Right renal cortex interstitium (tissue), 3 donors: ENCODE results near the gene MMP17. TPM values are rescaled to one million over a fixed set of nuclear protein-coding genes. Genes with fewer than 3 reads are reported as not detected.

Source experiments
- DNase-seq, 3 donors: peaks; one replicate each; pipeline ENCODE4 v3.0.0-alpha.2; 2013; ENCODE audit warnings: low read depth in 3 of 3, low spot score in 2 of 3
- polyA plus RNA-seq, 3 donors: library from polyadenylated mRNA; unstranded; fragments of 120-200 nt; gene quantifications; one replicate each; pipeline ENCODE4 v1.2.1, GENCODE V29; 2013; ENCODE audit not compliant: insufficient read length in 3 of 3

Gene MMP17
- under 1 TPM; 0.53 to 0.75 (median 0.72) TPM for polyA plus RNA-seq

DNA sequence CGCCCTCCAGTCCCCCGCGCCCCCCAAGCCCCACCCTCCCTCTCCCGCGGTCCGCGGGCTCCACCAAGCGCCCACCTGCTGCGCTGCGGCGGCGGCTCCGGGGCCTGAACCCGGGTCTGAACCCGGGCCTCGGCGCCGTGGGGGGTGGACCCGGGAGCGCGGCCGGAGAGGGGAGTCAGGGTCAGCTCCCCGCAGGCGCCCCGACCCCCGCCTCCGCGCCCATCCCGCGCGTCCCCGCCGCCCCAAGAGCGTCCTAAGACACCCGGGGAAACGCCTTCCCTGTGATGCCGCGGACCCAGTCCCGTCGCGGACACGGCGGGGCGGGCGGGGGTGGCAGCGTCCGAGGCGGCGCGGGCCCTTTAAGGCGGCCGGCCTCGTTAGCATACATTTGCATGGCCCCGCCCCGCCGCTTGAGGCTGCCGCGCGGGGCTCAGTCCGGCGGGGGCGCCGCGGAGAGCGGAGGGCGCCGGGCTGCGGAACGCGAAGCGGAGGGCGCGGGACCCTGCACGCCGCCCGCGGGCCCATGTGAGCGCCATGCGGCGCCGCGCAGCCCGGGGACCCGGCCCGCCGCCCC lies at the start of gene MMP17:
TSS of gene MMP17 (plus strand) at position 433 of the 574 bp plus-strand sequence. CDS start at position 535, 102 bp downstream.
- DNase-seq, result no peak

DNA sequence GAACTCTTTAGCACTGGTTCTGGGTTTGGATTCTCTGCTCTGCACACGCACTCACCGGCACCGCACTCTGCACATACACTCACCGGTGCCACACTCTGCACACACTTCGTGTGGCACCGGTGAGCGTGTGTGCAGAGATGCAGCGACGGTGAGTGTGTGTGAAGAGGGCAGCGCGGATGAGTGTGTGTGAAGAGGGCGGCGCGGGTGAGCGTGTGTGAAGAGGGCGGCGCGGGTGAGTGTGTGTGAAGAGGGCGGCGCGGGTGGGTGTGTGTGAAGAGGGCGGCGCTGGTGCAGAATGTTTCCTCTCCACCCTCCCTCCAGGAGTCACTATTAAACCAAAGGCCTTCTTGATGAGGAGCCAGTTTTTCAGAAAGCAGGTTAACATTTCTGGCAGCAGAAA lies 49.2 kb upstream of the MMP17 start:
- no peak for DNase-seq

DNA sequence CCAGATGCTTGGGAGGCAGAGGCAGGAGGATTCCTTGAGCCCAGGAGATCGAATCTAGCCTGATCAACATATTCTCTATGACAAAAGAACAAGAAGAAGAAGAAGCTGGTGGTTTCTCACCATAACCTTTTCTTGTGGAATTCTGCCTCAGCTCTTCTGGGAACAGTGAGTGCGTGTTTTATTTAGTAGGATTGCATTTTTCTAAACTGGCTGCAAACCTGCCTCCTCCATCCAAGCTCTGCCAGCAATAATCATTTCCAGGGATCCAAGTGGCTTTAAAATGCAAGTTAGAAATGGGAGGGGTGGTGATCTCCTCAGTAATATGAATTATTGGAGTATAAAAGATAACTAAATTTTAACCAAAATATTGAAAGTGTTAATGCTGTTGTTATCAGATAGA lies 46.1 kb upstream of the MMP17 start:
- no peak for DNase-seq

DNA sequence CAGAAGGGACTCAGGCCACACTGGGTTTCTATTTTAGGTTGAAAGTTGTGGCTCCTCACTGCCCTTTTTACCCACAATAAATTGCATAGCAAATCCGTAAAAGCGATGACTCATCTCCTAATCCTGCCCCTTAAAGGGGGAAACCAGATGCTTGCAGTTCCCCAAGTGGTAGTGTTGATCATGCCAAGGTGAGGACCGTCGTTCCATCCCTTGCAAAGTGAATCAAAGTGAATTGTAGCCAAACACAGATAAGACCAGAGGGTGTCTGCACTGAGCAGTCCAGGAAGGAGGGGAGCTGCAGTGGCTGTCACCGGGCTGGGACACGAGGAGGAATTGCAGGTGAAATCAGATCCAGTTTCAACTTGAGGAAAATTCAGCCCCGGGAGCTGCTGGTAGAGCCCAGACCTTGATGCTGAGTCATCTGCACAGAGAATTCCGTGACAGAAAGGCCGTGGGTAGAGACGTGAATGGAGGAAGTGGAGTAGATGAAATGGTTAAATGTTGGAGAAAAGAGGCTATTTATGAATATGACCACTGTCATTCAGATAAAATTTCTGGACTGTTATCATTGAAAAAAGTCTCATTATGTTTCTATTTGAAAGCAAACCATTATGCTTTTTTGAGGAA lies 44.2 kb upstream of the MMP17 start:
- no peak for DNase-seq

DNA sequence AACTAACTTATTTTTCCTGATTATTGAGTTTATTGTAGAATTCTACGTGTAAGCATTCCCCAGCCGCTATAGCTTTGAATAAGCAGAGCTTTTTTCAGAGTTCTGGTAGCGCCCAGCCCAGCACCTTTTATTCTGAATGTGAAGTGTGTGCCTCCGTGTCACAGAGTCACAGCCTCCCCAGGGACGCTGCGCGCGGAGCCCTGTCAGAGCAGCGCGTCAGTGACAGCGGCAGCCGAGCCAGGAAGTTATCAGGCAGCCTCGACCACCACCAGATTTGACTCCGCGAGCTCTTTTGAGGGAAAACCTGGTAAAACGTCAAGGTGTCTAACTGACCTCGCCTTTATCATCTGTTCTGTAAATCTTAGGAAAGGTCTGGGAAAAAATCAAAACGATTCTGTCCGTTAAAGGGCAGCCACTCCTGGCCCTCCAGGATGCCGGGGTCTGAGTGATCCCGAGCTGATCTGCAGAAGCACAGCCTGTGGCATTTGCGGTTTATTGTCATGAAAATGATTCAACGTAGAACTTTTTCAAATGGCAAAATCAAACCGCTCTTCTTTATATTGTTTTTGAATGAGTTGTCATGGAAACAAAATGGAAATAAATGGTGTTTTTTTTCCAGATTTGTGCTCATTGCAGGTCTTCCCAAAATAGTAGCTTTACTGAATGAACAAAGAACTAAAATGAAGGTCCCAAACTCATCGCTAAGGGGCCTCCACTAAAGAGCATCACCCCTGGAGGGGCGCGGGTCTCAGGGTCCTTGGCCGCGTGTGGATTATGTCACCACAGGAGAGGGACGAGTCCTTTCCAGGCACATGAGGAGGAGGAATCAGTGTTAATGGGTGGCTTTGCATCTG lies 43.1 kb upstream of the MMP17 start:
- DNase-seq, result no peak

DNA sequence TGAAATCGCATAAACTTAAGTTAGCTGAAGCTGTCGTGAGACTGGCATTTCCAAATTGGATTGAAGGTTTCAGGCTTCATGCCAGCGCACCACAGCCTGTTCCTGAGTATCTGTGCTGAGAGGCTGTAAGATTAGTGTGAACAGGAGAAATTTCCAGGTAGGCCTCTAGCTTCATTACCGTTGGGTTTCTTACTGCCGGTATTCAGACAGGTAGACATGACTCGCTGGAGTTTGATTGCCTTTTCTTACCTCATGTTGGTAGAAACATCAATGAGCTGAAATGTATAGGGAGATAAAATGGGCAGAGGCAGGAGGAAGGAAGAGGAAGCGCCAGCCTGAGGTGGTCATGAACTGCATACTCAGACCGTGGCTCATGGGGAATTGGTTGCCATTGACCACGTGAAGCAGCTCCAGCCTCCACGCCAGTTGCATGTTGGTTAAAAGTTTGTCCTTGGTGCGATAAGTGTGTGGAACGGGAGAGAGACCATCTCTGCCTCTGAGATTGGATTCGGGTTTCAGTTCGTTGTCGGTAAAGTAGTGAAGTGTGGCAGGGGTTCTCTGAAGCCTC lies 42.3 kb upstream of the MMP17 start:
- DNase-seq, result no peak

DNA sequence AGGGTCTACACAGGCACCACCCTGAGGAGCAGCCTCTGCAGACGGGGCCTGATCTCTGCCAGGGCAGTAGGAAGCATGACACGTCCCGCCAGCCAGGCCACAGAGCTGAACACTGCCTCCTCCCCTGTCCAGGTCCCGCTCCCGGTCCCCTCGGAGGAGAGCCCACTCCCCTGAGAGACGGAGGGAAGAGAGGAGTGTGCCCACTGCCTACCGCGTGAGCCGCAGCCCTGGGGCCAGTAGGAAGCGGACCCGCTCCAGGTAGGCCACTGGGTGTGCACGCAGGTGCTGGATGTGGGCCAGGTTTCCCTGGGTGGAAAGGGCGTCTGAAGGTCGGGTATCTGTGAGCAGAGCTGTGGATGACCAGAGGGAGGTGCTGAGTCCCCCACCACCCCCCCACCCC lies 41.9 kb upstream of the MMP17 start:
- no peak for DNase-seq

DNA sequence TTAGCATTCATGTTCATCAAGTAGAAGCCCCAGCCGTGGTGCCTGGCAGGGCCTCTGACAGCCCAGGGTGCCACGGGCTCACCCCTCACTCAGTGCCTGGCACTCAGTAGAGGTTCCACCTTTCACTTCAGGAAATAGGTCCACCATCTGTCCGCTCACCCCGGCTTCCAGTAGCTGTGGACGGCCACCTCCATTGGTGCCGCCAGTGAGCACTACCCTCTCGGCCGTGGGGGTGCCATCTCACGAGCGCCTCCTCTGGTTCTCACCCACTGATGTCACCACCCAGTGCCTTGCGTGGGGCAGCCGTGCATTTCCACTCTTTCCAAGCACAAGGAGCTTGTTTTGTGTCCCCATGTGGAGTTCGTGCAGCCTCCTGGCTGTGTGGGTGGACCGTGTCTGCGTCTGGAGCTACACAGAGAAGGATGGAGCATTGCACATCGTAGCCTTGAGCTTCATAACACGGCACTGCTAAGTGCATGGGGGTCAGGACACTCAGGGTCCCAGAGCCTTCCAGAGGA lies 41.0 kb upstream of the MMP17 start:
- DNase-seq, result no peak

DNA sequence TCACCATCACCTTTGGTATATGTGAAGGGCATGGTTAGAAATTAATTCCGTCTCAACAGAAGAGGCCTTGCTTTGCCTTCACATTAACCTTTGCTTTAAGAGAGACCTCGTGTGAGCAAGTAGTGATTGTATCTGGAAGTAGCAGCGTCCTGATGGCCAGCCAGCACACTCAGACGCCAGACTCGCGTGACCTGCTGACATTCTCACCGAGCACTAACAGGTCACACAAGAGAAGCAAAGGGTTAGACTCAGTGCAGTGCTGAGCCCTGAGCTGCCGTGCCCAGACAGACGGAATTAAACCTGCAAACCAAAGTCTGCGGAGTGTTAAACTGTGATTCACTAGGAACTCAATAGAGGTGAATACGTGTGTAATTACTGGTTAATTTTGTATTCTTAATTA lies 40.1 kb upstream of the MMP17 start:
- DNase-seq, result no peak

DNA sequence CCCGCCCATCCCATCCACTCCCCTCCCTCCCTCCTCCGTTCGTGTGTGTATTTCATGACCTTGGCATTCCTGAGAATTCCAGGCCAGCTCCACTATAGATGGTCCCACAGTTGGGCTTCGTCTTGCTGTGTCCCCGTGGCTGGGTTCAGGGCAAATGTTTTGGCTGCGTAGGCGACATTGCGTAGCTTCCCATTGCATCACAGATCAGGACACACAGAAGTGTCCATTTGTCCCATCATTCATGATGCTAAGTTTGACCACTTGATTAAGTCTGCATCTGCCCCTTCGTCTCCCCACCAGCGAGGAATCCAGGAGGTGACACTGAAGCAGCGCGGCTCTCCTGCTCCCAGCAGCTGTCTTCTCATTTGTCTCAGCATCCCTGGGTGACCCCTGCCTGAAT lies 38.6 kb upstream of the MMP17 start:
- DNase-seq, result no peak

DNA sequence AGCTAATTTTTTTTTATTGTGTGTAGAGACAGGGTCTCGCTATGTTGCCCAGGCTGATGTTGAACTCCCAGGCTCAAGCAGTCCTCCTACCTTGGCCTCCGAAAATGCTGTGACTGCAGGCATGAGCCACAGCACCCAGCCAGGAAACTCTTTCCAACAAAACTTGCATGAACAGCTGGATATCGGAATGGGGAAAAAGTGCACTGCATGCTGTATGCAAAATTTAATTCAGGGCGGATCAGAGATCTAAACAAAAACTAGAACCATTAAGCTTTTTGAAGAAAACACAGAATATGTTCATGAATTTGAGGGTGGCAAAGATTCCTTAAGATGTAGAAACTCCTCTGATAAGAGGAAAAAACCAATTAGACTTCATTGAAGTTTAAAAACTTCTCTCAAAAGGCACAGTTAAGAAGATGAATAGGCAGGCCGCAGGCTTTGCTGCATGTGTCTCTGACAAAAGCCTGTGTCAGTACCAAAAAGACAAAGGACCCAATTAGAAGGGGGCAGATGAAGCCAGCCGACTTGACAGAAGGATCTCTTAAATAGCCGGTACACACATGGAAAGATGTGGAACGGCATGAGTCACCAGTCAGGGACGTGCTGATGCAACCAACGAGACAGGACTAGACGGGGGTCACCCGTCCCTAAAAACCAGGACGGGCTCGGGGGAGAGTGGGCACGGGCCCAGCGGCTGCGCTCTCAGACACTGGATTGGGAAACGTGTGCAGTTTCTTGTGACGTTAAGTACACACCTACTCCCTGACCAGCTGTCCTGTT lies 34.8 kb upstream of the MMP17 start:
- no peak for DNase-seq

DNA sequence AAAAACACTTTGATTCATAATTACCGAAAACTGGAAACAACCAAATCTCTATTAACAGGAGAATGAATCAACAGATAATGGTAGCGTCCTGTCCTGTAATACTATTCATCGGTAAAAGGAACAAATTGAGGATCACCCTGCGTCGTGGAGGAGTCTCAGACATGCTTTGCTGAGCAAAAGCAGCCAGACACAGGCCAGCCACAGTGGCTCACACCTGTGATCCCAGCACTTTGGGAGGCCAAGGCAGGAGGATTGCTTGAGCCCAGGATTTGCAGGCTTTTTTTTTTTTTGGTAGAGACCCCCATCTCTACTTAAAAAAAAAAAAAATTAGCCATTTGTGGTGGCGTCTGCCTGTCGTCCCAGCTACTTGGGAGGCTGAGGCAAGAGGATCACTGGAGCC lies 34.1 kb upstream of the MMP17 start:
- DNase-seq, result no peak

DNA sequence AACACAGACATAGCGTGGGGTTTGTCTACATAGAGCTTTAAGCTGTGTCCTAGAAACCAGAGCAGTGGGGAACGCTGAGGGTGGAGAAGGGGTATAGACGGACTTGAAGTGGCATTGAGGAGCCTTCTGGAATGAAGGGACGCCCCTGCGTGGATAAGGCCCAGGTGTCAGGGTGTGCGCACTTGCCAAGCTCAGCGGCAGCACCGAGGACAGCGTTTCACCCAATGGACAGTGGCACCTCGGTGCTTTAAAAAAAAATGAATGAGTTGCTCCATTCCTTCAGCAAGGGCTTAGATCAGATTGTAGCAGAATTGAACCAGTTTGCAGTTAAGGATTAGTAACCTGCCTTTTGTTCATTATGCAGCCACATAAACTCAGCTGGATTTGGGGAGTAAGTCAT lies 33.6 kb upstream of the MMP17 start:
- DNase-seq, result no peak

DNA sequence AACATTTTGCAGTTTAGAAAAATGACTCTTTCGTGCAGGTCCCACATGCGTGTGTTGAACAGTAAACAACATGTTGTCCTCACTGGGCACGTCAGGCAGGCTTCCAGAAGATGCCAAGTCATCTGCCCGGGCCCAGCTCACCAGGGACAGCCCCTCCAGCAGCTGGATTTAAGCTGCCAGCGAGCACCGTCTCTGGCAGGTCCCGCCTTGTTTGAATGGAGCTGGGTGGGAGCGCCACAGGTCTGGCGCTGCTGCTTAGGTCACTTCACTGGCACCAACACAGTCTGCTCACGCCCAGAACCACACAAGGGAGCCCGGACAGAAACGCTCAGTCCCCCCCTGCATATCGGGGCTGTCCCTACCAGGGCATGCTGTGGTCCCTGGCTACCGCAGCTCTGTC lies 33.1 kb upstream of the MMP17 start:
- no peak for DNase-seq

DNA sequence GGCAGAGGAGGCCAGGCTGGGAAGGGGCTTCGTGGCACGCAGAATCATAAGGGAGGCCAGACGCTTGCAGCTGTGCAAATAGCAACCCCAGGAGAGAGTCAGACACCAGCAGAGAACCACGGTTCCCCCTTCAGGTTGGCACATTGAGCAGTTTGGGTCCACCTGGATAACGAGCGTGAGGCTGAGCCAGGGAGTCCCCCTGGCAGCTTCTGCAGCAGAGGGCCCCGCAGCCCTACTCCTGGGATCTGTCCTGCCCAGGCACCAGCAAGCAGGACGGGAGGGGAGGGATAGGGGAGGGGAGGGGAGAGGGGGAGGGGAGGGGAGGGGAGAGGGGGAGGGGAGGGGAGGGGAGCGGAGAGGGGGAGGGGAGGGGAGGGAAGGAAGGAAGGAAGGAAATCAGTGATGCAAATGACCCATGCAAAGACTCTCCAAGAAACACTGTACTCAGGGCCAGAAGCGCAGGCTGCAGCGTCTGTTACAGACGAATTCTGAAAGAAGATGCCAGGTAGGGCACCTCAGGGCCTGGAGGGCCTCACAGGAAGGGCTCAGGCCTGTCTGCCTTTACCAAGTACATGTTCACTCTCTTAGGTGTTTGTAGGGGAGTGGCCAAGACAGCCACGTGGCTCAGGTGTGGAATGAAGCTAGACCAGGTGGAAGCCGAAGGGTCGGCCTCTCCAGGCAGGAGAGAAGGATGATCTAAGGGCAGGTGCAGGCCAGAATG lies 32.3 kb upstream of the MMP17 start:
- DNase-seq, result no peak

DNA sequence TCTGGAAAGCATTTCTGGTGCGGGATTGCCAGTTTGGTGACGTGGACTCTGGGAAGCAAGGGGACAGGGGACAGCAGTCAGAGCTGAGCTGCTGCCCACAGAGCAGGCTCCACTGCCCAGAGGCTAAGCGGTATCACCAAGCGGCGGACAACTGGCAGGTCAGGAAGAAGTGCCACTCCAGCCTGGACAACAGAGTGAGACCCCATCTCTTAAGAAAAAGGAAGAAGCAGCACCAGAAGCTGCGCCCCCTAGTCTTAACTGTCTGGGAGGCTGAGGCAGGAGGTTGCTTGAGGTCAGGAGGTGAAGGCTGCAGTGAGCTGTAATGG lies 31.8 kb upstream of the MMP17 start:
- no peak for DNase-seq

DNA sequence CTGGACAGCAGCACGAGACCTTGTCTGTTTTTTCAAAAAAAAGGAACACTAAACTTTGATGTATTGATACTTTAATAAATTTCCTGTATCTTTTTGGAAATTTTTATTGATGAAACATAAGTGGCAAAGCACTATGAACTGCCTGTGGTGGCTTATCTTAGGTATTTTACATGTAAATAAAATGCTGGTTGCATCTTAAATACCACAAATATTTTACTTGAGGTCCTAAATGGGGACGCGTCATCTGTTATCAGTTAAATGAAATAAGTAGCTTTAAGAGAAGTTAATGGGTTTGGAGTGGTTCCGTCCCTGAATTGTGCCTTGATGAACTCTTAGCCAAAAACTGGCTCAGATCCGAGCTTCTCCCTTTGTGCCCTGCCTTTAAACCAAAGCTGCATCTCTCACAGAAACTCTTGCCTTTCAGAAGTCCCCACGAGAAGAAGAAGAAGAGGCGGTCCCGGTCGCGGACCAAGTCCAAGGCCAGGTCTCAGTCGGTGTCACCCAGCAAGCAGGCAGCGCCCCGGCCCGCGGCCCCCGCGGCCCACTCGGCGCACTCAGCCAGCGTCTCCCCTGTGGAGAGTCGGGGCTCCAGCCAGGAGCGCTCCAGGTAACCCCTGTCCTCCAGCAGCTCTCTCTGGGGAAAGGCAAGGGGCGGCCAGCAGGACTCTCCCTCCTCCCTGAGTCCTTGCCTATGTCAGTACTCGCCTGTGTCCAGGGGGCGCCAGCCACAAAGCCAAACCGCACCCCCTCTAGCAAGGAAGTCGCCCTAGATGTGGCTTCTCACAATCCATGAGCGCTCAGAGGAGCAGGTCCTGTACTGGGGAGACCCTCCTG lies 31.2 kb upstream of the MMP17 start:
- DNase-seq, result no peak

DNA sequence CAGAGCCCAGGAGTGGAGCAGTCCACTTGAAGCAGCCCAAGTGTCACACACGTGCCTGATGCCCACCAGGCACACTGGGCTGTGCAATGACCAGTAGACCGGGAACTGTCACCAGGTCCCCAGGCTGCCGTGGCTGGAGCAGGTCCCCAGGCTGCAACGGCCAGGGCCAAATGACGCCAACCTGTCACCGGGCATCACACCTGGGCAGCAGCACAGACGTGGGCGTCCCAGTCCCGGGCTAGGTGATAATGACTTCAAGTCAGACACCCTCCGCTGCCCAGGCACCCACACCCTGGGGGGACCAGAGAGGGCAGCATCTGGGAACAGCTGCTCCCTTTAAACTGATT lies 30.6 kb upstream of the MMP17 start:
- DNase-seq, result no peak

DNA sequence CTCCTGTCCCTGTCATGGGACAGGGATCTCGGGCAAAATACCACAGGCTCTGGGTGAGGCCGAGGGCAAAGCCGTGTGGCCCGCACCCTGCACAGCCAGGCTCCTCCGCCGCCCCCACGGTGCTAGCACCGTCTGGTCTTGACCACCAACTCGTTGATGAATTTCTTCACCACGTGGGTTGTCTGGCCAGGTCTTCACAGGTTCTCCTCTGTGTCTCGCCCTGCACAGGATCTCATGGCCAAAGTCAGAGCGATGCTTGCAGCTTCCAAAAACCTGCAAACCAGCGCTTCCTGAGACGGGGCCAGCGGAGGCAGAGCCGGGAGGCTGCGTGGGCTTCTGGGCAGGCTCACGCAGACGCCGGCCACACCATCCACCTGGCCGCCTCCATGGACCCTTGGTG lies 29.0 kb upstream of the MMP17 start:
- DNase-seq, result no peak
